Measurements from ENCODE around the gene UBP1.
"Not testable (repeated sequence)": the region's sequence is repeated elsewhere in the genome, so short reads cannot be mapped to it uniquely, and the experiment has no call there.

Gene UBP1, protein sequence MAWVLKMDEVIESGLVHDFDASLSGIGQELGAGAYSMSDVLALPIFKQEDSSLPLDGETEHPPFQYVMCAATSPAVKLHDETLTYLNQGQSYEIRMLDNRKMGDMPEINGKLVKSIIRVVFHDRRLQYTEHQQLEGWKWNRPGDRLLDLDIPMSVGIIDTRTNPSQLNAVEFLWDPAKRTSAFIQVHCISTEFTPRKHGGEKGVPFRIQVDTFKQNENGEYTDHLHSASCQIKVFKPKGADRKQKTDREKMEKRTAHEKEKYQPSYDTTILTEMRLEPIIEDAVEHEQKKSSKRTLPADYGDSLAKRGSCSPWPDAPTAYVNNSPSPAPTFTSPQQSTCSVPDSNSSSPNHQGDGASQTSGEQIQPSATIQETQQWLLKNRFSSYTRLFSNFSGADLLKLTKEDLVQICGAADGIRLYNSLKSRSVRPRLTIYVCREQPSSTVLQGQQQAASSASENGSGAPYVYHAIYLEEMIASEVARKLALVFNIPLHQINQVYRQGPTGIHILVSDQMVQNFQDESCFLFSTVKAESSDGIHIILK

DNA sequence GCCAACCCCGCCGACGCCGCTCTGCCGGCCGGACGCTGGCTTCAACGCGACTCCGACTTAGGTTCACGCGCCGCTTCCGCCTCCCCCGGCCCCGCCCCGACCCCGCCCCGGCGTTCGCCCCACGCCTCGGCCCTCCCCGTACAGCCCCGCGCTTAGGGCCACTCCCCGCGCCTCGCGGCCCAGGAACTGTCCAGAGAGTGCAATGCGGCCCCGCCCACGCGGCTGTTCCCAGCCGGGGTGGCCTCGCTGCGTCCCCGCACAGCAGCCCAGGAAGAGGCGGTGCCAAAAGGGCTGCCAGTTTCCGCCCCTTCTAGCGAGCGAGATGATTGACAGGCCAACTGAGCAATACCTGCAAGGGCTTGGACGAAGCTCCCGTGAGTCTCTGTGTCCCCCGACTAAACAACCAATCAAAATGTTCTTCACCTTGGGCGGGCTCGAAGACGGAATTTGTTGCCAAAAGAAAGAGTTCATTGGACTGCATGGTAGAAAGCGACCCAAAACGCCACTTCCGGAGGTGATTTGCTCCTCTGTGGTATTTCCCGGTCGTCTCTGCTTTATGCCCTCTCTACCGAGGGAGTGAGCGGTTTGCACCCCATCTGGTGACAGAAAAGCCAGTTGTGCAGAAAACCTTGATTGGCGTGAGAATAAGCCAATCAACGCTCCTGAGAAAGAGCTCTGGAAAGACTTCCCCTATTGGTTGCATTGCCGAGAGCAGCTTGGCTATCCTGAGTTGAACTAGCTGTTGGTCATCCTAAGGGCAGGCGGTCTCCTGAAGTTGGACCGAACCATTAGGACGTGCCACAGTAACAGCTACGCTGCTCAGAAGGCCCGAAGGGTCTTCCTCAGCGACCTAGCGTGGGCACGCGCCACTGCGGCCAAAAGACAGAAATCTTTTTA is at the start of gene UBP1:
TSS of gene UBP1 (minus strand) at position 78 of the 897 bp plus-strand sequence. CDS start 557 bp downstream, outside the sequence.
- peak; percentile 98 for DNase-seq

DNA sequence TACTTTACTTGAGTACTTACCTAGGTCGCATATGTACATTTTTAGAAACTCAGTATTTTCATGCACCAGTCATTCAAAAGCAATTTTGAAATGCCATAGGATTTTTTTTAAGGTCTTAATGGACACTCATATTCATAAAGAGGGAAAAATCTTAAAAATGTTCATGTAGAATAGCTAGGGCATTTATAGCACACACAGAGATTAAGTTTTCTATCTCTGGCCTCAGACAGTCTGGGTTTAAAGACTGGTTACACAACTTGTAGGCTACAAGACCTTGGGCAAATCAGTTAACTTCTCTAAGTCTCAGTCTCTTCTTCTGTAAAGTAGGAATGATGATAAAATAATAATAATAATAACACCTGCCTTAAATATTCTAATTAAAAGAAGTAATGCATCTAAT is 48.5 kb upstream of the UBP1 start:
- no peak for DNase-seq

DNA sequence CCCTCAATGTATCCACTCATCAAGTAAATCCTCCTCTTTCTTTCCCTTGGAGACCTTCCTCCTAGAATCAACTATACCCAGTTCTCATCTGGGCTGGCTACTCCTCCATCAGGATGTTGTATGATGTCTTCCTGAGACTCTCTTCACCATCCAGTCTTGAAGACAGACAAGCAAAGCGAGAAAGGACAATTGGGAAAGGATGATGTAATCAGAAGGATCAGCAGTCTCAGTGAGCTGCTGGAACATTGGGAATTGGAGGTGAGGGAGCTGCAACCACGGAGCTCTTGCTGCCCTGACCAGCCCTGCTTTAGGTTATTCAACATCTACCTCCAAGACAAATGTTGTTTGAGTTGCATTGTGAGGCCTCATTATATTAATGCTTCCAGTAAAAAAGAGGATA is 48.0 kb upstream of the UBP1 start:
- DNase-seq: no peak

DNA sequence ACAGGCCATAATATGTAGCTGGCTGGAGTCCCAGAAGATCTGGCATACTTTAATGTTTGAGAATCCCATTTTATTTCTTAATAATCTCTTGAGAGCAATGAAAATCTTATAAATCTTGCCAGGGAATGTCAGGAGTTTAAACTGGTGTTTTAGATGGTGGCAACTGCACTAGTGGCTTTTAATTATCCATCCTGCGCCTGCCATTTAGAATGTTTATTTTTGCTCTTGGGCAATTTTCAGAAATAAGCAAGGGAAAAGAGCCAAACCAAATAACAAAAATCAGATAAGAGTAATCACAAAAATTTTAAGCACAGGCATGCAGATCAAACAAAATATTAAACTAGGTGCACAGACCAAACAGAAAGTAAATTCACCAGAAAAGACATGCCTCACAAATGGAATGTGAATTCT is 41.9 kb upstream of the UBP1 start:
- DNase-seq: no peak

DNA sequence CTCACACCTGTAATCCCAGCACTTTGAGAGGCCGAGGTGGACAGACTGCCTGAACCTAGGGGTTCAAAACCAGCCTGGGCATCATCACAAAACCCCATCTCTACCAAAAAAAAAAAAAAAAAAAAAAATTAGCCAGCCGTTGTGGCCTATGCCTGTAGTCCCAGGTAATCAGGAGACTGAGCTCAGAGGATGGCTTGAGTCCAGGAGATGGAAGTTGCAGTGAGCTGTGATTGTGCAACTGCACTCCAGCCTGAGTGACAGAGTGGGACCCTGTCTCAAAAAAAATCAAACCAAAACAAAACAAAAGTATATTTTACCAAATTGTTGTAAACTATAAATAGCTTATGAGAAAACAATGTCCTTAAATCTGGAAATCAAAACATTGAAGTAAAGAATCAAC is 34.7 kb upstream of the UBP1 start:
- DNase-seq: no peak

DNA sequence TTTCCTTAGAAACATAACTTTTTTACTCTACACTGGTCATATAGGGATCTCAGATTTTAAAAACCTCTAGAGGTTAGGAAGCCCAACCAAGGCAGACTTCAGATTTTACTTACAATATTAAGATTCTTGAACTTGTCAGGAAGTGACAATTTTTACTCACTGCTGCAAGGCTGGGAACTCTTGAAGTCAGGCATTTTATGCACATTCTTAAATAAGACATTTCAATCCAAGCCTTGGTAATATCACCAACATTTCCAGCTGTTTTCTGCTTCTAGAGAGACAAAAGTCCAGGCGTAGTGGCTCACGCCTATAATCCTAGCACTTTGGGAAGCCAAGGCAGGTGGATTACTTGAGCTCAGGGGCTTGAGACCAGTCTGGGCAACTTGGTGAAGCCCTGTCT is 33.6 kb upstream of the UBP1 start:
- no peak for DNase-seq

DNA sequence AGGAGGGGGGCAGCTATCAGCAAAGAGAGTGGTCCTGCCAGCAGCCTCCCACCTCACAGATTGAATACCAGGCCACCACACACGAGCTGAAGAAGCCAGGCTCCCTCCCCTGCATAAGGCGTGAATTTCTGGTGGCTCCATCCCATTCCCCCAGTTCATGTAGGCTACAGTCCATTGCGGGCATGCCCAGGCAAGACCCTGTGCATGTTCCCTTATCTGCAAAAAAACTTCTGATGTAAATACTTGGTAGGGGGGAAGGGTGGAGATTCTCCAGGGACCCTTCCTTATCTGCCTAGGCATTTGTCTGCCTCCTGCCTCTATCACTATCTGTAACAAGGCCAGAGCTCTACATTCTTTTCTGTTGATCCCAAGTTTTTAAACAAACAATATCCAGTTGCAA is 27.6 kb upstream of the UBP1 start:
- no peak for DNase-seq

DNA sequence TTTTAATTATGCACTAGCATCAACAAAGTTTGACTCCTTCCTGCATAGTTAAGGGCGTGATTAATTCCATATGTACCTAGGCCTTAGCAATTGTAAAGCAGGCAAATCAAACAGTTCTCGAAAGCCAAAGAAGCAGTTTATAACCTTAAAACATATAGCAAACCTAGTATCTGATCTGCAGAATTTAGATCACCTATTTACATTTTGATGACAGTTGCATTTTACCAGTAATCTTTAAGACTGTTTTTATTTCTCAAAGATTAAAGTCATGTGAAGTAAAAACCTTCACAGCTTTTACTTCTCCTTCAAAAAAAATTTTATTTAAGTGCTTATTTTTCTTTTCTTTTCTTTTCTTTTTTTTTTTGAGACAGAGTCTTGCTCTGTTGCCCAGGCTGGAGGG is 20.9 kb upstream of the UBP1 start:
- DNase-seq: no peak

DNA sequence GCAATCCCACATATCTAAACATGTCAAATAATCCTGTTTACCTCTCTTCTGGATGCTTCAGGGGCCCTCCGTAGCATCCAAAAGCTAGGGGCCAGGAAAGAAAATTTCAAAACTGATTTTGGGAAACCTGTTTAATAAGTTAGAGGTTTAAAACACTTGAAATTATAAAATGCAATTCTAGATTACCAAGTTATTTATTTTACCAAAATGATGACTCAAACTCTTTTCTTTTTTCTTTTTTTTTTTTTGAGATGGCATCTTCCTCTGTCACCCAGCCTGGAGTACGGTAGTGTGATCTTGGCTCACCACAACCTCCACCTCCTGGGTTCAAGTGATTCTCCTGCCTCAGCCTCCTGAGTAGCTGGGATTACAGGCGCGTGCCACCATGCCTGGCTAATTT is 19.4 kb upstream of the UBP1 start:
- not testable (repeated sequence) for DNase-seq

DNA sequence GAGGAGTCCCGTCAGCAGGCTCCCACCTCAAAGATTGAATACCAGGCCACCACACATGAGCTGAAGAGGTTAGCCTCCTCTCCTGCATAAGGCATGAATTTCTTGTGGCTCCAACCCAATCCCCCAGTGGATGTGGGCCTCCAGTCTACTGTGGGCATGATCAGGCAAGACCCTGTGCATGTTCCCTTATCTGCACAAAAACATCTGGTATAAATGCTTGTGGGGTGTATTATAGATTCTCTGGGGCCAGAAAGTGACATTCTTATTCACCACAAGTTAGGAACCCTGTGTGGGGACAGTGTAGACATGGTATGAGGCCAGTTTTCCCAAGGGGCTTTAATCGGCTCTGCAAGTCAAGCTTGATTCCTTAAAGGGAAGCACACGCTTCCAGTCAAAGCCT is 18.2 kb upstream of the UBP1 start:
- no peak for DNase-seq

DNA sequence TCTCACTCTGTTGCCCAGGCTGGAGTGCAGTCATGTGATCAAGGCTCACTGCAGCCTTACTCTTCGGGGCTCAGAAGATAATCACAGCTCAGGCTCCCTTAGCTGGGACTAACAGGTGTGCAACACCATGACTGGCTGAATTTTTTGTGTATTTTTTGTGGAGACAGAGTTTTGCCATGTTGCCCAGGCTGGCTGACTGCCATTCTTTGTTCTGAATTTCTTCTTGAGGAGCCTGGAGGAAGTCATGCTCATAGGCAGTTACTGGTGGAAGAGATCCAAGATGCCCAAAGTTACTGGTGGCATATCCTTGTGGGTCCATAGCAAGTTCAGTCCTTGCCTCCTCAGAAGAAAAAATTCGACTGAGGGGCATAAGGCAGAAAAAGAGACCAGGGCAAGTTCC is 16.6 kb upstream of the UBP1 start:
- DNase-seq: no peak

DNA sequence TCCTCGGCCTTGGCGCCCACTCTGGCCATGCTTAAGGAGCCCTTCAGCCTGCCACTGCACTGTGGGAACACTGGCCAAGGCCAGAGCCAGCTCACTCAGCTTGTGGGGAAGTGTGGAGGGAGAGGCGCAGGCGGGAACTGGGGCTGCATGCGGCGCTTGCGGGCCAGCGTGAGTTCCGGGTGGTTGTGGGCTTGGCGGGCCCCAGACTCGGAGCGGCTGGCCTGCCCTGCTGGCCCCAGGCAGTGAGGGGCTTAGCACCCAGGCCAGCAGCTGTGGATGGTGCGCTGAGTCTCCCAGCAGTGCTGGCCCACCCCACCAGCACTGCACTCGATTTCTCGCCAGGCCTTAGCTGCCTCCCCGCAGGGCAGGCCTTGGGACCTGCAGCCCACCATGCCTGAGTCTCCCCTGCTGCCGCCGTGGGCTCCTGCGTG is 13.1 kb upstream of the UBP1 start:
- no peak for DNase-seq

DNA sequence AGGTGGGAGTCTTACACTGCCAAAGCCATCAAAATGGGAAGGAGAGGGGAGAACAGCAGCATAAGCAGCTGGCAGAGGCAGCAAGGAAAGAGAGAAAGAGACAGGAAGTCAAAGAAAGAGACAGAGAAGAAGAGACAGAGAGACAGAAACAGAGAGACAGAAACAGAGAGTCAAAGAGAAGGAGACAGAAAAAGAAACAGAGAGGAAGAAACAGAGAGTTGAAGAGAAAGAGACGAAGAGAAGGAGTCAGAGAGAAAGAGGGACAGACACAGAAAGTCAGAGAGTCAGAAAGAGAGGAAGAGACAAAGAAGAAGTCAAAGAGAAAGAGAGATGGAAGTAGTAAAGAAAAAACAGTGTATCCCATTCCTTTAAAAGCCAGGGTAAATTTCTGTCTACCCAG is 11.8 kb upstream of the UBP1 start:
- not testable (repeated sequence) for DNase-seq

DNA sequence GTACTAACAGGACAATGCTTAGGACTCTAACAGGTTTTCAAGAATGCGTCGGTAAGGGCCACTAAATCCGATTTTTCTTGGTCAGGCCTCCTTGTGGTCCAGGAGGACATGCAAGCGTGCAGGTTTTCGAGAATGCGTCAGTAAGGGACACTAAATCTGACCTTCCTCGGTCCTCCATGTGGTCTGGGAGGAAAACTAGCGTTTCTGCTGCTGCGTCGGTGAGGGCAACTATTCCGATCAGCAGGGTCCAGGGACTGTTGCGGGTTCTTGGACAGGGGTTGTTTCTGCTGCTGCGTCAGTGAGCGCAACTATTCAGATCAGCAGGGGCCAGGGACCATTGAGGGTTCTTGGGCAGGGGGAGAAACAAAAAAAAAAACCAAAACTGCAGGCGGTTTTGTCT is 7.8 kb upstream of the UBP1 start:
- DNase-seq: no peak

DNA sequence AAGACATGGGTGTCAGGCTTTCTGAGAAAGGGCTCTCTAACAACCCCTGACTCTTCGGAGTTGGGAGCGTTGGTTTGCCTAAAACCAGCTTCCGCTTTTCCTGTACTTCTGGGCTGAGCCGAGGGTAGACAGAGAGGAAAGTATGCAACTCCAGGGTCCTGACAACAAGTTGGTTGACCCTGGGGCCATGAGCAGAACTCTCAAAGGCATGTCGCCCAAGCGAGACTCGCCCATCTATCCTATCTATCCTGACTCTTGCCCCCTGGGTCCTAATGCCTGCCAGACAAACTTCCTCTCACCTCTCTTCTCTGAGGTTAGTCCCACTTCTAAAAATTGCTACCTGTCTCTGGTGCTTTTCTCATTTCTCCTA is 7.0 kb upstream of the UBP1 start:
- not testable (repeated sequence) for DNase-seq

DNA sequence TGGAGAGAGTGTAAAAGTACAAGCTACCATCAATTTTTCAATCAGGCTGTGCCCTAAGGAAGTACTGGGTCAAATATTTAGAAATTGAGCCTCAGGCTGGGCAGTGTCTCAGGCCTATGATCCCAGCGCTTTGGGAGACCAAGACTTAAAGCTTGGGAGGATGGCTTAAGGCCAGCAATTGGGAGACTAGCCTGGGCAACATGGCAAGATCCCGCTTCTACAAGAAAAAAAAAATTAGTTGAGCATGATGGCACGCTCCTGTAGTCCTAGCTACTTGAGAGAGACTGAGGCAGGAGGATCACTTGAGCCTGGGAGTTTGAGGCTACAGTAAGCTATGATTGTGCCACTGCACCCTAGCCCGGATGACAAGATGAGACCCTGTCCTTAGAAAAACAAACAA is 2.0 kb upstream of the UBP1 start:
- no peak for DNase-seq

DNA sequence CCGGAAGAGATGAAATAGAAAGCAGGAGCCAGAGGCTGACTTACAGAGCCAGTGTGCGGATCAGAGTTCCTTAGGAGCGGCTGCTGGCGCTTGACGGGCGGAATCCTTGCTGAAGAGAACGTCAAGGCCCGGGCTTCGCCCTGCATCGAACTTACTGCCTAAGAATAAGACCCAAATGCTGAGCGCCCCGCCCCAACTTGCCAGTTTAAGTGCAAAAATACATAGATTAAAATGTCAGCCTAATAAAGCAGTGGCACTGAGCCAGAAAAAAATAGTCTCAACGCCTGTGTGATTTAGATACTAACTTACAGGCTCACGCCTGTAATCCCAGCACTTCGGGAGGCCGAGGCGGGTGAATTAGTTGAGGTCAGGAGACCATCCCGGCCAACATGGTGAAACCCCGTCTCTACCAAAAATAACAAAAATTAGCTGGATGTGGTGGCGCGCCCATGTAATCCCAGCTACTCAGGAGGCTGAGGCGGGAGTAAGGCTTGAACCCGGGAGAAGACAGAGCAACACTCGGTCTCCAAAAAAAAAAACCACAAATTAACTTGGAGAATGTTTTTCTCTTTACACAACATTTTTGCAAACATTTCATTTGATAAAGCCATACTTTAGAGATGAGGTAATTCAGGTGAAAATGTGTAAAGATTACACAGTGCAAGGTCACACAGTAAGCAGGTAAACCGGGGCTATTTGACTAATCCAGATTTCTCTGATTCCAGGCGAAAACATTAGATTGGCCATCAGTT is 1.2 kb upstream of the UBP1 start:
- DNase-seq: no peak

DNA sequence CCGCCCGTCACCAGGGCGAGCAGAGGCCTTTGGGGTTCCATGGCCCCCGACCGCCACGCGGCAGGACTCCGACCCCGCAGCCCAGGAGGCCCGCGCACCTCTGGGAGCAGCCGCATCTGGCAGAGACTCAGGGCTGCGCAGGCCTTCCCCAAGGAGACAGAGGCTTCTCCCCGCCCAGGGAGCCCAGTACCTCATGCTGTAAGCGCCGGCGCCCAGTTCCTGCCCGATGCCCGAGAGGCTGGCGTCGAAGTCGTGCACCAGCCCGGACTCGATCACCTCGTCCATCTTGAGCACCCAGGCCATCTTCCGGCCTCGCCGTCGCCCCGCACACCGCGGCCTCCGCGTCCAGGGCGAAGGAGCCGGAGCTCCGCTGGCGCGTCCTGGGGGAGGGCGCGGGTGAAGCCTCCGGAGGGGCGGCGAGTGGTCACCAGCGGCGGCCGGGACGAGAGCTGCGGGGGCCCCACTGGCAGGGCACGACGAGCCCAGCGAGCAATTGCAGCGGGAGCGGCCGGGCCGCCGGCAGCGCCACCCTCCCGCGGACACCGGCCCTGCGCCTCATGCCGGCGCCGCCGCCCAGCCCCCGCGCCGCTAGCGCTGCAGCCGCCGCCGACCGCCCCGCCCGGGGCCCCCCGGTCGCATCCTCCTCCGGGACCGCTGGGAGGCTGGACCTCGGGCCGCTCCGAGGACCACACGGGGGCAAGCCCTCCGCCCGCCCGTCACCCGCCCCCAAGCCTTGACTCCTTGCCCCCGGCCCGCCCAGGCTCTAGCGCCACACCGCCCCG is 468 bp downstream of the UBP1 start:
- DNase-seq: peak; percentile 59

DNA sequence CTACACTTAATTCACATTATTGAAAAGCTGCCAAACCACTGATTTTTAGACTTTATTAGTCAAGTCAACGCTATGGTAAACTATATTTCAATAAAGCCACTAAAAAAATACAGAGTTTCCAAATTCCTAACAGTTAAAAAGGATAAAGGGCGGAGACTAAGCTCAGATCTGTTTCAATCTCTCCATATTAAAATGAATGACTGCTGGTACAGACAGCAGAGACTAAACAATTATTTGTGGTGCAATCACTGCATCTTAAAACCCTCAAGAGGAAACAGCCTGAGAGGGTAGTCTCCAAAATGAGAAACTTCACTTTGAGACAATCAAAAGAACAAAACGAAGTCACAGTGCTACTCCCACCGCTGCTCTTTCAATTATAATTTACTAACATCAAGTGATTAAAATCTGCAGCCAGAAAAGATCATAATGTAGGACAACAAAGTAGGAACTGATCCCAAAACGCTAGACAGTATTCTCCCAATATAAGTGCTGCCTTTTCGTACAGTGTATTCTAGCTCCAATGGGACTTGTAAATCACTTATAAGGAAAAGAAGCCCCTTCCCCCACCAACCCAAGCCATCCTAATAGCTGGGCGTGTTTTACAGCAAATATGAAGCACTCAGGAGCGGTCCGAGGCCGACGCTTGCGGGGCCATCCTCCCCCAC is 1.2 kb downstream of the UBP1 start:
- DNase-seq: peak; percentile 59

DNA sequence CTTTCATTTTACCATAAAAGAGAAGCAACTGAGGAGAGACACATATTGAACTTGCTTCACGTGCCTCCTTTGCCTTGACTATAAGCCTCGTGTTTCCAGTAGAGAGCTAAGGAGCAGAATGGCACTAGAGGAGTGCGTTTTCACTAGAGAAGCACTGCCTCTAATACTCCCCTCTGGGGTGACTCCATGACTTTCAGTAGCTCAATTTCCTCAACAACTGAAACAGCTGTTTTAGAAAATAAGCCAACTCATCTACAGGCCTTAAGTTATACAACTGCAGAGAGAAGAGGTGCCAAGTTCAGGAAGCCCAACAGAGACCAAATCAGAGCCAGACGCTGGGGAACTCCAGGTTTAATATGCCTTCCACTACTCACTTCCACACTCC is 1.9 kb downstream of the UBP1 start:
- DNase-seq: no peak

DNA sequence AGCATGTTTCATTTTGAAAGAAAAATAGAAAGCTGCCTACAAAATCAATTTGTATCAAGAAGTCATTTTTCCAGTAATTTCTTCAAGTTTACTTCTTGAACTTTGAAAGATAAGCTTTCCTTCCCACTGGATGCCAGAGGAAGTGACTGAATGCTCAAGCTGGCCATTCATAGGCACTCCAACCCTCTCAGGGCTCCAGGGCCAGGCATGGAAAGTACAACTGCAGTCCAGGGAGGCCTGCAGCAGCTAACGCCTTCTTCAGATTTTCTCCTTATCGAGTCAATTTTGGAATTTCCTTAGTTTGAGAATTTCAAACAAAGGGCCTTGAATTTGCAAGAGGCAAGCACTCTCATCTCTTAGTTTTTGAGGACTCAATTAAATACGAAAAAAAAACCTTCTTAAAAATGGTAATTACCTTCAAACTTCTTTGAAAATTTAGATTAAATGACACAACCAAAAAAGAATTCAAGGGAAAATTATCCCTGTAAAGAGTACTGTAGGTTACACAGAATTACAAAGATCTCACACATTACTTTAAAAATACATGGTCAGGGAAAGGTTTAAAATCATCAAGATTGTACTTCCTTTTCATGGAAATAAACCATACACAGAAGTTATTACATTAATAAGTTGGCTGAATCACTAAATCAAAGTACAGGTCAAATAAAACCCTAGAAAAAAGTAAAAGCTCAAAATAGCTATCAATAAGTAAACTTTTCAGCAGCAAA is 2.5 kb downstream of the UBP1 start:
- DNase-seq: no peak
